SK-N-SH (cell line): ENCODE measurements around the gene GNAT1. TPM values are rescaled to one million over a fixed set of nuclear protein-coding genes. Genes with fewer than 3 reads are reported as not detected.

ENCODE experiments used
- CTCF ChIA-PET: fragments of 300-600, 350-600 bp; formaldehyde crosslinking; extraction: SDS; loops from one replicate; lab custom pipeline; 2021; lab: Yijun Ruan, JAX
- POLR2A ChIA-PET: fragments of 350-600 bp; sonication (Branson Sonifier 250); formaldehyde crosslinking; extraction: SDS; loops from one replicate; lab custom pipeline; 2020; ENCODE audit warnings: antibody characterized with exemption, inconsistent platforms; lab: Yijun Ruan, JAX
- DNase-seq: peaks from one replicate; pipeline ENCODE4 v3.0.0; 2012
- H2AFZ ChIP-seq: fragments of 200-600 bp; sonication (generic); 2 replicates; pipeline ENCODE4 v1.8.1; 2016; ENCODE audit warnings: antibody characterized with exemption, mild to moderate bottlenecking, low read depth
- H3F3A ChIP-seq: fragments of 200-600 bp; sonication (generic); replicated peaks from 2 replicates; pipeline ENCODE3; 2016; ENCODE audit warnings: antibody characterized with exemption, mild to moderate bottlenecking; ENCODE audit not compliant: insufficient read depth
- H3K27ac ChIP-seq, 2 experiments: fragments of 200-500 bp in 1 of 2; fragments of 200-600 bp in 1 of 2; sonication (Bioruptor generic) in 1 of 2; sonication (generic), shearing (Covaris generic) in 1 of 2; 2 replicates each; pipeline versions ENCODE4 v1.5.1 to v1.6.1; 2014 to 2016; ENCODE audit warnings: low read depth in 2 of 2, inconsistent platforms in 1 of 2, low read length in 1 of 2, mild to moderate bottlenecking in 1 of 2, mixed read lengths in 1 of 2
- H3K27me3 ChIP-seq: fragments of 200-600 bp; sonication (generic), shearing (Covaris generic); 2 replicates; pipeline ENCODE4 v1.6.1; 2016; ENCODE audit warnings: mixed run types; ENCODE audit not compliant: insufficient read depth
- H3K36me3 ChIP-seq, 2 experiments: fragments of 200-500 bp in 1 of 2; fragments of 200-600 bp in 1 of 2; sonication (Bioruptor generic) in 1 of 2; sonication (generic) in 1 of 2; replicated peaks in 1 of 2; 2 replicates each; pipeline versions ENCODE3 to v1.5.1; 2014 to 2016; ENCODE audit warnings: low read length in 1 of 2, mild to moderate bottlenecking in 1 of 2; ENCODE audit not compliant: insufficient read depth in 2 of 2, control insufficient read depth in 1 of 2
- H3K4me1 ChIP-seq, 2 experiments: fragments of 200-500 bp in 1 of 2; fragments of 200-600 bp in 1 of 2; sonication (Bioruptor generic) in 1 of 2; sonication (generic), shearing (Covaris generic) in 1 of 2; 2 replicates each; pipeline versions ENCODE4 v1.5.1 to v1.6.1; 2014 to 2016; ENCODE audit warnings: low read depth in 1 of 2, low read length in 1 of 2, mixed run types in 1 of 2; ENCODE audit not compliant: insufficient read depth in 2 of 2, control insufficient read depth in 1 of 2
- H3K4me2 ChIP-seq: fragments of 200-600 bp; sonication (generic), shearing (Covaris generic); 2 replicates; pipeline ENCODE4 v1.6.1; 2017; ENCODE audit warnings: mixed run types
- H3K4me3 ChIP-seq, 2 experiments: fragments of 200-500 bp in 1 of 2; fragments of 200-600 bp in 1 of 2; sonication (Bioruptor generic) in 1 of 2; sonication (generic), shearing (Covaris generic) in 1 of 2; 2 replicates each; pipeline versions ENCODE4 v1.5.1 to v1.8.1; 2014 to 2016; ENCODE audit warnings: low read depth in 2 of 2, inconsistent platforms in 1 of 2, low read length in 1 of 2, mild to moderate bottlenecking in 1 of 2, mixed read lengths in 1 of 2, moderate library complexity in 1 of 2
- H3K79me2 ChIP-seq: fragments of 200-600 bp; sonication (generic); 2 replicates; pipeline ENCODE4 v1.8.1; 2017; ENCODE audit warnings: mild to moderate bottlenecking; ENCODE audit not compliant: insufficient read depth
- H3K9ac ChIP-seq: fragments of 200-600 bp; sonication (generic); 2 replicates; pipeline ENCODE4 v1.6.1; 2017; ENCODE audit warnings: mixed run types
- H3K9me2 ChIP-seq: fragments of 200-600 bp; sonication (generic); 2 replicates; pipeline ENCODE4 v1.6.1; 2017; ENCODE audit warnings: mixed run types
- H3K9me3 ChIP-seq: fragments of 200-600 bp; sonication (generic); 2 replicates; pipeline ENCODE4 v1.6.1; 2017; ENCODE audit warnings: mixed run types, mild to moderate bottlenecking, moderate library complexity
- H4K20me1 ChIP-seq: fragments of 200-600 bp; sonication (generic); 2 replicates; pipeline ENCODE4 v1.6.1; 2017; ENCODE audit warnings: mild to moderate bottlenecking, mixed run types; ENCODE audit not compliant: insufficient read depth
- CHD2 ChIP-seq: fragments of 150-350 bp; IDR thresholded peaks from 2 replicates; pipeline ENCODE4 v1.6.1; 2018; ENCODE audit warnings: low read length; ENCODE audit not compliant: partially characterized antibody
- EP300 ChIP-seq, 2 experiments: IDR thresholded peaks; 2 replicates each; pipeline versions ENCODE4 v1.4.0 to v1.6.1; 2012; ENCODE audit warnings: borderline replicate concordance in 1 of 2, low read depth in 1 of 2, low read length in 1 of 2
- FOXJ3 ChIP-seq: sonication (generic); formaldehyde crosslinking; IDR thresholded peaks from 2 replicates; pipeline ENCODE4 v1.5.1; 2020; ENCODE audit warnings: mild to moderate bottlenecking, missing genetic modification reagents
- FOXM1 ChIP-seq: IDR thresholded peaks from 2 replicates; pipeline ENCODE4 v1.4.0; 2012; ENCODE audit warnings: low read depth, mild to moderate bottlenecking
- GATA2 ChIP-seq: sonication (generic); formaldehyde crosslinking; IDR thresholded peaks from 2 replicates; pipeline ENCODE4 v1.5.0; 2020; ENCODE audit warnings: mild to moderate bottlenecking, missing genetic modification reagents
- IRF3 ChIP-seq: fragments of 150-350 bp; IDR thresholded peaks from 2 replicates; pipeline ENCODE4 v1.6.1; 2016; ENCODE audit warnings: mild to moderate bottlenecking, low read depth, low read length
- JUND ChIP-seq: IDR thresholded peaks from 2 replicates; pipeline ENCODE4 v1.4.0; 2012
- MAX ChIP-seq: IDR thresholded peaks from 2 replicates; pipeline ENCODE4 v1.4.0; 2012; ENCODE audit warnings: low read depth
- NRF1 ChIP-seq: IDR thresholded peaks from 2 replicates; pipeline ENCODE4 v1.6.1; 2012; ENCODE audit warnings: low read depth, mild to moderate bottlenecking, low read length
- RCOR1 ChIP-seq: fragments of 150-350 bp; IDR thresholded peaks from 2 replicates; pipeline ENCODE4 v1.6.1; 2017; ENCODE audit warnings: antibody characterized with exemption, low read length
- RFX5 ChIP-seq: IDR thresholded peaks from 2 replicates; pipeline ENCODE4 v1.6.1; 2012; ENCODE audit warnings: mild to moderate bottlenecking, improper control_type of control experiment, low read length
- ZBTB33 ChIP-seq: IDR thresholded peaks from 2 replicates; pipeline ENCODE4 v1.4.0; 2012; ENCODE audit warnings: low read depth, borderline replicate concordance
- WGBS: methylation state at CpG from one replicate; pipeline ENCODE4 v1.1.6; 2017; ENCODE audit warnings: low lambda C conversion rate; 5-methylcytosine and 5-hydroxymethylcytosine counted together
- polyA plus RNA-seq, 3 experiments: library from polyadenylated mRNA; depleted of rRNA; stranded (reverse); fragments of >200 nt; gene quantifications; 2 replicates each; pipeline ENCODE4 v1.2.3, GENCODE V29; 2012

Gene GNAT1
- polyA plus RNA-seq, 1 of the 3 experiments (the other 2 are of a cell fraction), result not detected

GRCh38 chr3:50181985-50182384, 9.4 kb upstream of the GNAT1 start:
- TF ChIP-seq CHD2, result peak; percentile 16
- peak; percentile 87 for TF ChIP-seq GATA2
- TF ChIP-seq JUND, result no peak
- TF ChIP-seq RCOR1, result peak; percentile 33; the same call in 1 of the 2 replicates
- TF ChIP-seq FOXJ3, result no peak
- TF ChIP-seq EP300 (IDR thresholded peaks at IDR 0.05; ENCODE audit: borderline replicate concordance in 1 of 2, low read depth in 1 of 2, low read length in 1 of 2), result peak in 1 of 2 experiments; percentile 40; a peak in 1 of 4 replicates
- Histone ChIP-seq H4K20me1 (no peaks in the 10 kb centered on the region), H3K4me2 (no peak overlapping the region), H3K9me3 (no peaks in the 10 kb centered on the region), H3K9me2 (no peaks in the 10 kb centered on the region), H3K9ac (no peak overlapping the region), H2AFZ (no peak overlapping the region), H3K27ac (no peak overlapping the region), H3K79me2 (no peaks in the 10 kb centered on the region), H3K4me3 (no peak overlapping the region), H3F3A (no peaks in the 10 kb centered on the region), H3K27me3 (no peaks in the 10 kb centered on the region), H3K4me1 (peaks cover 0 to 15% of the 10 kb centered on the region in 2 experiments; a peak in 1 of 4 replicates), H3K36me3 (peaks cover 4 to 7% of the 10 kb centered on the region in 2 experiments)
- WGBS, result 86% methylated on average over 5 of the region's 5 CpGs
- peak; percentile 78 for DNase-seq
- ChIA-PET CTCF (interaction anchor here (0.7 to 23.1 kb wide), 6 partner anchors 11 to 61 kb away, joined by 3 to 1375 read pairs (median 38); partner anchors contain the start of genes GNAI2, GNAT1 and SLC38A3), POLR2A (interaction anchor here (0.9 to 2.2 kb wide), 3 partner anchors 56 to 65 kb away, joined by 3 to 11 read pairs (median 3); no protein-coding TSS in a partner anchor)

- POLR2A ChIA-PET, result interaction anchor here (2.2 kb wide), 1 partner anchor 62 kb away, joined by 11 read pairs; no protein-coding TSS in a partner anchor
- no peak overlapping the region for H2AFZ ChIP-seq
- H3K9me2 ChIP-seq, result no peaks in the 10 kb centered on the region
- no peaks in the 10 kb centered on the region for H3F3A ChIP-seq
- H3K27ac ChIP-seq, result no peak overlapping the region
- H3K4me3 ChIP-seq, result no peak overlapping the region
- TF ChIP-seq FOXM1, result no peak
- TF ChIP-seq RFX5, result no peak
- no peak for TF ChIP-seq RCOR1
- no peak for TF ChIP-seq NRF1
- no peak for TF ChIP-seq JUND
- TF ChIP-seq IRF3, result no peak
- no peak for TF ChIP-seq ZBTB33
- no peak for TF ChIP-seq MAX
- H3K9me3 ChIP-seq, result no peaks in the 10 kb centered on the region
- H3K4me1 ChIP-seq, result peaks cover 0 to 10% of the 10 kb centered on the region in 2 experiments; a peak in 1 of 4 replicates
- CTCF ChIA-PET, result interaction anchor here (0.7 to 23.1 kb wide), 6 partner anchors 8 to 92 kb away, joined by 3 to 1375 read pairs (median 38); partner anchors contain the start of genes GNAI2, GNAT1 and SLC38A3
- H3K27me3 ChIP-seq, result no peaks in the 10 kb centered on the region
- no peak overlapping the region for H3K9ac ChIP-seq
- no peaks in the 10 kb centered on the region for H4K20me1 ChIP-seq
- no peak for DNase-seq
- no peak overlapping the region for H3K4me2 ChIP-seq
- peaks cover 4 to 7% of the 10 kb centered on the region in 2 experiments for H3K36me3 ChIP-seq
- 98% methylated on average over 14 of the region's 26 CpGs for WGBS
- no peaks in the 10 kb centered on the region for H3K79me2 ChIP-seq
Measured at GRCh38 chr3:50182533-50183099, 8.8 kb upstream of the GNAT1 start.
